ENCODE measurements around the gene AKAP8L.

- TF ChIP-seq POLR2A (IDR thresholded peaks at IDR 0.05) = no peak
- TF ChIP-seq, protein P1, sequence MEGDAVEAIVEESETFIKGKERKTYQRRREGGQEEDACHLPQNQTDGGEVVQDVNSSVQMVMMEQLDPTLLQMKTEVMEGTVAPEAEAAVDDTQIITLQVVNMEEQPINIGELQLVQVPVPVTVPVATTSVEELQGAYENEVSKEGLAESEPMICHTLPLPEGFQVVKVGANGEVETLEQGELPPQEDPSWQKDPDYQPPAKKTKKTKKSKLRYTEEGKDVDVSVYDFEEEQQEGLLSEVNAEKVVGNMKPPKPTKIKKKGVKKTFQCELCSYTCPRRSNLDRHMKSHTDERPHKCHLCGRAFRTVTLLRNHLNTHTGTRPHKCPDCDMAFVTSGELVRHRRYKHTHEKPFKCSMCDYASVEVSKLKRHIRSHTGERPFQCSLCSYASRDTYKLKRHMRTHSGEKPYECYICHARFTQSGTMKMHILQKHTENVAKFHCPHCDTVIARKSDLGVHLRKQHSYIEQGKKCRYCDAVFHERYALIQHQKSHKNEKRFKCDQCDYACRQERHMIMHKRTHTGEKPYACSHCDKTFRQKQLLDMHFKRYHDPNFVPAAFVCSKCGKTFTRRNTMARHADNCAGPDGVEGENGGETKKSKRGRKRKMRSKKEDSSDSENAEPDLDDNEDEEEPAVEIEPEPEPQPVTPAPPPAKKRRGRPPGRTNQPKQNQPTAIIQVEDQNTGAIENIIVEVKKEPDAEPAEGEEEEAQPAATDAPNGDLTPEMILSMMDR (IDR thresholded peaks at IDR 0.05) = no peak
Measured at GRCh38 chr19:15331419-15332310, 87.1 kb downstream of the AKAP8L start.

All from heart left ventricle (tissue), 13 donors.